CD4-positive, alpha-beta T cell treated with Interleukin-6 for 4 hours (primary cell): ENCODE data around the gene HAO2.
"Not testable (repeated sequence)": the region's sequence is repeated elsewhere in the genome, so short reads cannot be mapped to it uniquely, and the experiment has no call there.

Experiments used
- DNase-seq: peaks from one replicate; pipeline ENCODE4 v3.0.0-alpha.2; 2020; ENCODE audit warnings: mixed read lengths

HAO2 gene

GRCh38 chr1:119368554-119368953 lies at the start of gene HAO2:
Gene HAO2 (plus strand): TSS chr1:119368785. CDS start chr1:119381086, 12,301 bp downstream.
- DNase-seq, result no peak

- no peak for DNase-seq
Observed at GRCh38 chr1:119320100-119320499, 48.5 kb upstream of the HAO2 start.

GRCh38 chr1:119321666-119322419 lies 46.7 kb upstream of the HAO2 start:
- no peak for DNase-seq

- no peak for DNase-seq
Observed at GRCh38 chr1:119323216-119323982, 45.2 kb upstream of the HAO2 start.

GRCh38 chr1:119324198-119324597 lies 44.4 kb upstream of the HAO2 start:
- DNase-seq, result no peak

- no peak for DNase-seq
Observed at GRCh38 chr1:119326251-119326650, 42.3 kb upstream of the HAO2 start.

- DNase-seq, result peak; percentile 4
Observed at GRCh38 chr1:119327094-119327449, 41.5 kb upstream of the HAO2 start.

GRCh38 chr1:119327450-119328155 lies 41.0 kb upstream of the HAO2 start:
- DNase-seq, result peak; percentile 39

- DNase-seq, result no peak
Observed at GRCh38 chr1:119329541-119330461, 38.8 kb upstream of the HAO2 start.

GRCh38 chr1:119330466-119331189 lies 38.0 kb upstream of the HAO2 start:
- no peak for DNase-seq

GRCh38 chr1:119331190-119331515 lies 37.4 kb upstream of the HAO2 start:
- no peak for DNase-seq

- no peak for DNase-seq
Observed at GRCh38 chr1:119331915-119332314, 36.7 kb upstream of the HAO2 start.

- DNase-seq, result no peak
Observed at GRCh38 chr1:119332622-119333021, 36.0 kb upstream of the HAO2 start.

GRCh38 chr1:119333163-119333896 lies 35.3 kb upstream of the HAO2 start:
- DNase-seq, result no peak

GRCh38 chr1:119333897-119334250 lies 34.7 kb upstream of the HAO2 start:
- not testable (repeated sequence) for DNase-seq

- DNase-seq, result no peak
Observed at GRCh38 chr1:119336848-119337247, 31.7 kb upstream of the HAO2 start.

GRCh38 chr1:119338004-119338403 lies 30.6 kb upstream of the HAO2 start:
- DNase-seq, result no peak

- DNase-seq, result no peak
Observed at GRCh38 chr1:119338757-119339156, 29.8 kb upstream of the HAO2 start.

- no peak for DNase-seq
Observed at GRCh38 chr1:119340861-119341261, 27.7 kb upstream of the HAO2 start.

- no peak for DNase-seq
Observed at GRCh38 chr1:119341372-119341947, 27.1 kb upstream of the HAO2 start.

GRCh38 chr1:119345398-119345797 lies 23.2 kb upstream of the HAO2 start:
- DNase-seq, result no peak
